Astrocyte of the cerebellum (primary cell): ENCODE data around the gene PHC1.
"Not testable (repeated sequence)": the region's sequence is repeated elsewhere in the genome, so short reads cannot be mapped to it uniquely, and the experiment has no call there.

ENCODE experiments used
- DNase-seq: peaks from one replicate; pipeline ENCODE4 v3.0.0-alpha.2; 2011; ENCODE audit warnings: low read depth
- H3K4me3 ChIP-seq: 2 replicates; pipeline ENCODE4 v1.5.1; 2011; ENCODE audit warnings: mild to moderate bottlenecking, low read depth, low read length, moderate library complexity
- in situ Hi-C: cut with HindIII; loops from 2 replicates; pipeline ENCODE4 v1.10.0; 2017; ENCODE audit warnings: low sequenced_read_pairs
- TF ChIP-seq, protein P1 (sequence below): IDR thresholded peaks from 2 replicates; pipeline ENCODE4 v1.5.1; 2012; ENCODE audit warnings: low read length, low read depth, moderate library complexity, mild to moderate bottlenecking; ENCODE audit errors: missing control alignments

PHC1 gene

GRCh38 chr12:8894986-8895385 lies 19.3 kb upstream of the PHC1 start:
- TF ChIP-seq, protein P1, sequence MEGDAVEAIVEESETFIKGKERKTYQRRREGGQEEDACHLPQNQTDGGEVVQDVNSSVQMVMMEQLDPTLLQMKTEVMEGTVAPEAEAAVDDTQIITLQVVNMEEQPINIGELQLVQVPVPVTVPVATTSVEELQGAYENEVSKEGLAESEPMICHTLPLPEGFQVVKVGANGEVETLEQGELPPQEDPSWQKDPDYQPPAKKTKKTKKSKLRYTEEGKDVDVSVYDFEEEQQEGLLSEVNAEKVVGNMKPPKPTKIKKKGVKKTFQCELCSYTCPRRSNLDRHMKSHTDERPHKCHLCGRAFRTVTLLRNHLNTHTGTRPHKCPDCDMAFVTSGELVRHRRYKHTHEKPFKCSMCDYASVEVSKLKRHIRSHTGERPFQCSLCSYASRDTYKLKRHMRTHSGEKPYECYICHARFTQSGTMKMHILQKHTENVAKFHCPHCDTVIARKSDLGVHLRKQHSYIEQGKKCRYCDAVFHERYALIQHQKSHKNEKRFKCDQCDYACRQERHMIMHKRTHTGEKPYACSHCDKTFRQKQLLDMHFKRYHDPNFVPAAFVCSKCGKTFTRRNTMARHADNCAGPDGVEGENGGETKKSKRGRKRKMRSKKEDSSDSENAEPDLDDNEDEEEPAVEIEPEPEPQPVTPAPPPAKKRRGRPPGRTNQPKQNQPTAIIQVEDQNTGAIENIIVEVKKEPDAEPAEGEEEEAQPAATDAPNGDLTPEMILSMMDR, result no peak
- no peak overlapping the region for H3K4me3 ChIP-seq
- in situ Hi-C loops, result no loop called here
- no peak for DNase-seq

DNA sequence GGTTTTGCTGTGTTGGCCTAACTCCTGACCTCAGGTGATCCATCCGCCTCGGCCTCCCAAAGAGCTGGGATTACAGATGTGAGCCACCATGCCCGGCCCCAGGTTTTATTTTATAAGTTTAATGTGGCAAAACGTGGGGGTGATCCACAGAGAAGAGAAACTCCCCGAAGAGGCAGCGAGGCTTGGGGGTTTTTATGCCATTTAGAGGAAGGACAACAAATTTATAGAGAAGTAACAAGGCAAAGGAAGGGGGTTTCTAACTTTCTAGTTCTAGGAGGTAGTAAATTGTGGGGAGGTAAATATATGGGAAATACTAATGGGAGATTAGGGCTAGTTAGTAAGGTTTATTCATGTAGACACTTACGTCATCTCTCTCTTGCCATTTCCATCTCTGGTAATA lies 17.2 kb upstream of the PHC1 start:
- TF ChIP-seq, protein P1, result no peak
- DNase-seq, result no peak
- no peak overlapping the region for H3K4me3 ChIP-seq
- in situ Hi-C loops, result no loop called here

- no peak overlapping the region for H3K4me3 ChIP-seq
- no peak for DNase-seq
- in situ Hi-C loops, result no loop called here
- TF ChIP-seq, protein P1, result no peak
Measured at GRCh38 chr12:8899830-8900229, 14.5 kb upstream of the PHC1 start.

- H3K4me3 ChIP-seq, DNase-seq, in situ Hi-C loops: not testable (repeated sequence)
Measured at GRCh38 chr12:8902703-8903102, 11.6 kb upstream of the PHC1 start.

GRCh38 chr12:8903646-8904045 lies 10.7 kb upstream of the PHC1 start:
- TF ChIP-seq, protein P1, result no peak
- in situ Hi-C loops, result no loop called here
- H3K4me3 ChIP-seq, result no peak overlapping the region
- no peak for DNase-seq

DNA sequence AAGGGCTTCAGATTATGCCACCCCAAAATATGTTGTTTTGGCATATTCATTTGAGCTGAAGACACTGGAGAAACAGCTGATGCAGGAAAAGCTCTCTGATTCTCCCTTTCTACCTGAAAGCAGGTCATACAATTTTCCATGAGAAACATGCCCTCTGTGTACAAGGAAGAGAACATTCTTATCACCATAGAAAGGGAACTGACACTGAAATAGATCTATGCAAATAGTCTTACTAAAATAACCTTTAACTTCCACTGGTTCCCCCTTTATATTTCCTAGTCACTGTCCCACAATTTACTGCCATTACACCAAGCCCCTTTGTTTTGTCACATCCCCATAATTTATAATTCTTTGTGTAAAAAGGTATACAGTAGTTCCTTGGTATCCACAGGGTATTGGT lies 9.6 kb upstream of the PHC1 start:
- H3K4me3 ChIP-seq, result no peak overlapping the region
- DNase-seq, result no peak
- in situ Hi-C loops, result no loop called here
- TF ChIP-seq, protein P1, result no peak

DNA sequence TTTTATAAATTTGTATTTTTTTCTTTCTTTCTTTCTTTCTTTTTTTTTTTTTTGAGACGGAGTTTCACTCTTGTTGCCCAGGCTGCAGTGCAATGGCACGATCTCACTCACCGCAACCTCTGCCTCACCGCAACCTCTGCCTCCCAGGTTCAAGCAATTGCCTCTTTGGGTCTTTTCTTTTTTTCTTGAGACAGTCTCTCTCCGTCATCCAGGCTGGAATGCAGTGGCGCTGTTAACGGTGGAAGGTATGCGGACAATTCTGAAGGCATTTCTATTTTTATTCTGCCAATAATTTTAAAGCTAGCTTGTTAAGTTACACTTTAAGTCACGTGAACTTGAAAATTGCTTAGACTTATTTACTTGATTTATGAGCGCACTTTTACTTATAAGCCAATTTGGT lies 8.8 kb upstream of the PHC1 start:
- in situ Hi-C loops, result no loop called here
- DNase-seq, result no peak
- no peak overlapping the region for H3K4me3 ChIP-seq
- TF ChIP-seq, protein P1, result no peak
